GM23338 (cell line): ENCODE data around the gene ISOC2. TPM values are rescaled to one million over a fixed set of nuclear protein-coding genes. Genes with fewer than 3 reads are reported as not detected.

Experiments used
- ATAC-seq: fragments of 200-7000 bp; cut with Tn5 transposase; 3 replicates; pipeline ENCODE4 v1.9.1; 2020
- DNase-seq: peaks from one replicate; pipeline ENCODE4 v3.0.0-alpha.2; 2015; ENCODE audit warnings: low spot score
- H2AFZ ChIP-seq: fragments of 200-600 bp; sonication (generic); 2 replicates; pipeline ENCODE4 v1.8.0; 2016; ENCODE audit warnings: antibody characterized with exemption, mild to moderate bottlenecking, moderate library complexity
- H3F3A ChIP-seq: fragments of 200-600 bp; sonication (generic); replicated peaks from 2 replicates; pipeline ENCODE4 v1.8.0; 2017; ENCODE audit warnings: antibody characterized with exemption, mixed run types, low read depth
- H3K27ac ChIP-seq: fragments of 200-600 bp; sonication (generic); 2 replicates; pipeline ENCODE4 v1.6.1; 2016; ENCODE audit warnings: low read depth
- H3K27me3 ChIP-seq: fragments of 200-600 bp; sonication (generic); 2 replicates; pipeline ENCODE4 v1.8.0; 2016; ENCODE audit warnings: mild to moderate bottlenecking, mixed run types, moderate library complexity; ENCODE audit not compliant: insufficient read depth
- H3K36me3 ChIP-seq: fragments of 200-600 bp; sonication (generic); 2 replicates; pipeline ENCODE4 v1.8.0; 2016; ENCODE audit warnings: mild to moderate bottlenecking; ENCODE audit not compliant: insufficient read depth
- H3K4me1 ChIP-seq: fragments of 200-600 bp; sonication (generic); 2 replicates; pipeline ENCODE4 v1.8.0; 2016; ENCODE audit warnings: mild to moderate bottlenecking, moderate library complexity; ENCODE audit not compliant: insufficient read depth
- H3K4me2 ChIP-seq: fragments of 200-600 bp; sonication (generic); 2 replicates; pipeline ENCODE4 v1.7.1; 2017; ENCODE audit warnings: mixed run types
- H3K4me3 ChIP-seq: fragments of 200-600 bp; sonication (generic); 2 replicates; pipeline ENCODE4 v1.6.1; 2016; ENCODE audit warnings: mixed run types
- H3K79me2 ChIP-seq: fragments of 200-600 bp; sonication (generic); replicated peaks from 2 replicates; pipeline ENCODE4 v1.8.0; 2017; ENCODE audit warnings: mild to moderate bottlenecking; ENCODE audit not compliant: insufficient read depth
- H3K9me2 ChIP-seq: fragments of 200-600 bp; sonication (generic); 2 replicates; pipeline ENCODE4 v1.8.0; 2017; ENCODE audit not compliant: insufficient read depth
- H4K20me1 ChIP-seq: fragments of 200-600 bp; sonication (generic); replicated peaks from 2 replicates; pipeline ENCODE4 v1.8.0; 2017; ENCODE audit warnings: mild to moderate bottlenecking; ENCODE audit not compliant: insufficient read depth
- H3K27ac Mint-ChIP-seq: 2 replicates; pipeline ENCODE4 v1.8.0; 2020; ENCODE audit warnings: inconsistent platforms, mild to moderate bottlenecking, moderate library complexity, mixed read lengths
- H3K27me3 Mint-ChIP-seq: 3 replicates; pipeline ENCODE4 v1.8.0; 2022; ENCODE audit warnings: low read depth, mild to moderate bottlenecking, moderate library complexity, mixed read lengths, inconsistent platforms; ENCODE audit not compliant: insufficient read depth, poor library complexity
- H3K36me3 Mint-ChIP-seq: 3 replicates; pipeline ENCODE4 v1.8.0; 2021; ENCODE audit warnings: low read depth, mild to moderate bottlenecking, inconsistent platforms, moderate library complexity, mixed read lengths
- H3K4me1 Mint-ChIP-seq: 3 replicates; pipeline ENCODE4 v1.8.0; 2020; ENCODE audit warnings: mild to moderate bottlenecking, inconsistent platforms, mixed read lengths
- H3K4me3 Mint-ChIP-seq: 3 replicates; pipeline ENCODE4 v1.8.0; 2021; ENCODE audit warnings: moderate library complexity, mild to moderate bottlenecking, inconsistent platforms, mixed read lengths
- H3K9me3 Mint-ChIP-seq: 3 replicates; pipeline ENCODE4 v1.8.0; 2020; ENCODE audit warnings: moderate library complexity, mild to moderate bottlenecking, inconsistent platforms, mixed read lengths
- CREB1 ChIP-seq: fragments of 250-450 bp; sonication (Bioruptor Pico); IDR thresholded peaks from 2 replicates; pipeline ENCODE4 v1.5.0; 2020; ENCODE audit warnings: low read depth, mild to moderate bottlenecking, moderate library complexity
- EZH2 ChIP-seq: fragments of 200-600 bp; sonication (generic); IDR thresholded peaks from one replicate; pipeline ENCODE4 v1.8.0; 2017; ENCODE audit warnings: antibody characterized with exemption, mild to moderate bottlenecking, low read depth; ENCODE audit not compliant: unreplicated experiment
- EZH2phosphoT487 ChIP-seq: fragments of 200-600 bp; sonication (generic); IDR thresholded peaks from one replicate; pipeline ENCODE4 v1.8.1; 2018; ENCODE audit warnings: antibody characterized with exemption; ENCODE audit not compliant: unreplicated experiment
- JUNB ChIP-seq: IDR thresholded peaks from one replicate; pipeline ENCODE4 v1.6.1; 2016; ENCODE audit warnings: antibody characterized with exemption; ENCODE audit not compliant: unreplicated experiment
- NANOG ChIP-seq: IDR thresholded peaks from 2 replicates; pipeline ENCODE4 v1.6.1; 2016; ENCODE audit warnings: antibody characterized with exemption, borderline replicate concordance
- POLR2AphosphoS5 ChIP-seq: IDR thresholded peaks from 2 replicates; pipeline ENCODE4 v1.6.1; 2016; ENCODE audit warnings: antibody characterized with exemption, low read depth
- STAT1 ChIP-seq: IDR thresholded peaks from one replicate; pipeline ENCODE4 v1.6.1; 2016; ENCODE audit warnings: antibody characterized with exemption; ENCODE audit not compliant: unreplicated experiment
- ZNF114 ChIP-seq: fragments of 250-450 bp; sonication (Bioruptor Pico); IDR thresholded peaks from 2 replicates; pipeline ENCODE4 v1.5.0; 2020; ENCODE audit warnings: mild to moderate bottlenecking, moderate library complexity
- ZNF331 ChIP-seq: fragments of 250-450 bp; sonication (Bioruptor Pico); IDR thresholded peaks from 2 replicates; pipeline ENCODE4 v1.5.0; 2020; ENCODE audit warnings: low read depth, mild to moderate bottlenecking, moderate library complexity
- polyA plus RNA-seq: library from polyadenylated mRNA; unstranded; fragments of >200 nt; fragmentation: Nextera tagmentation; extraction: Ambion mirVana; gene quantifications from 2 replicates; pipeline ENCODE4 v1.2.1, GENCODE V29; 2016
- total RNA-seq: library from RNA; depleted of rRNA; stranded (reverse); fragments of >200 nt; shearing (Covaris generic); gene quantifications from 2 replicates; pipeline ENCODE4 v1.2.3, GENCODE V29; 2014
- TF ChIP-seq, protein P1 (sequence below): fragments of 250-450 bp; sonication (Bioruptor Pico); IDR thresholded peaks from 2 replicates; pipeline ENCODE4 v1.5.0; 2020; ENCODE audit warnings: mild to moderate bottlenecking, moderate library complexity
- TF ChIP-seq, protein P2 (sequence below), 2 experiments: fragments of 200-600 bp in 1 of 2; sonication (generic) in 1 of 2; conservative IDR thresholded peaks; 2 replicates each; pipeline versions ENCODE4 v1.5.1 to v1.6.1; 2016 to 2017; ENCODE audit warnings: antibody characterized with exemption in 2 of 2, low read depth in 2 of 2, mild to moderate bottlenecking in 2 of 2, moderate library complexity in 1 of 2
- TF ChIP-seq, protein P3 (sequence below): IDR thresholded peaks from 2 replicates; pipeline ENCODE4 v1.6.1; 2016; ENCODE audit warnings: antibody characterized with exemption
- TF ChIP-seq, protein P4 (sequence below): IDR thresholded peaks from one replicate; pipeline ENCODE4 v1.6.1; 2018; ENCODE audit warnings: antibody characterized with exemption; ENCODE audit not compliant: unreplicated experiment

Gene ISOC2
- total and polyA plus RNA-seq, 2 experiments from 2014 or later = 62.6 to 85.2 TPM

DNA sequence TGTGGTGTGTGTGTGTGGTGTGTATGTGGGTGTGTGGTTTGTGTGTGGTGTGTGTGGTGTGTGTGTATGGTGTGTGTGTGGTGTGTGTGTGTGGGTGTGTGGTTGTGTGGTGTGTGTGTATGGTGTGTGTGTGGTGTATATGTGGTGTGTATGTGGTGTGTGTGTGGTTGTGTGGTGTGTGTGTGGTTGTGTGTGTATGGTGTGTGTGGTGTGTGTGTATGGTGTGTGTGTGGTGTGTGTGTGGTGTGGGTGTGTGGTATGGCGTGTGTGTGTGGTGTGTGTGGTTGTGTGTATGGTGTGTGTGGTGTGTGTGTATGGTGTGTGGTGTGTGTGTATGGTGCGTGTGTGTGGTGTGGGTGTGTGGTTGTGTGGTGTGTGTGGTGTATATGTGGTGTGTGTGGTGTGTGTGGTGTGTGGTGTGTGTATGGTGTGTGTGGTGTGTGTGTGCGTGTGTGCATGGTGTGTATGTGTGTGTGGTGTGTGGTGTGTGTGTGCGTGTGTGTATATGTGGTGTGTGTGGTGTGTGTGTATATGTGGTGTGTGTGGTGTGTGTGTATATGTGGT is 27.0 kb downstream of the ISOC2 start:
- ATAC-seq = no peak
- no peak overlapping the region for H3K27ac Mint-ChIP-seq
- H3K27me3 Mint-ChIP-seq = peaks cover 25% of the 10 kb centered on the region

More for the DNA sequence above, 27.0 kb downstream of the ISOC2 start:
- TF ChIP-seq, protein P1, sequence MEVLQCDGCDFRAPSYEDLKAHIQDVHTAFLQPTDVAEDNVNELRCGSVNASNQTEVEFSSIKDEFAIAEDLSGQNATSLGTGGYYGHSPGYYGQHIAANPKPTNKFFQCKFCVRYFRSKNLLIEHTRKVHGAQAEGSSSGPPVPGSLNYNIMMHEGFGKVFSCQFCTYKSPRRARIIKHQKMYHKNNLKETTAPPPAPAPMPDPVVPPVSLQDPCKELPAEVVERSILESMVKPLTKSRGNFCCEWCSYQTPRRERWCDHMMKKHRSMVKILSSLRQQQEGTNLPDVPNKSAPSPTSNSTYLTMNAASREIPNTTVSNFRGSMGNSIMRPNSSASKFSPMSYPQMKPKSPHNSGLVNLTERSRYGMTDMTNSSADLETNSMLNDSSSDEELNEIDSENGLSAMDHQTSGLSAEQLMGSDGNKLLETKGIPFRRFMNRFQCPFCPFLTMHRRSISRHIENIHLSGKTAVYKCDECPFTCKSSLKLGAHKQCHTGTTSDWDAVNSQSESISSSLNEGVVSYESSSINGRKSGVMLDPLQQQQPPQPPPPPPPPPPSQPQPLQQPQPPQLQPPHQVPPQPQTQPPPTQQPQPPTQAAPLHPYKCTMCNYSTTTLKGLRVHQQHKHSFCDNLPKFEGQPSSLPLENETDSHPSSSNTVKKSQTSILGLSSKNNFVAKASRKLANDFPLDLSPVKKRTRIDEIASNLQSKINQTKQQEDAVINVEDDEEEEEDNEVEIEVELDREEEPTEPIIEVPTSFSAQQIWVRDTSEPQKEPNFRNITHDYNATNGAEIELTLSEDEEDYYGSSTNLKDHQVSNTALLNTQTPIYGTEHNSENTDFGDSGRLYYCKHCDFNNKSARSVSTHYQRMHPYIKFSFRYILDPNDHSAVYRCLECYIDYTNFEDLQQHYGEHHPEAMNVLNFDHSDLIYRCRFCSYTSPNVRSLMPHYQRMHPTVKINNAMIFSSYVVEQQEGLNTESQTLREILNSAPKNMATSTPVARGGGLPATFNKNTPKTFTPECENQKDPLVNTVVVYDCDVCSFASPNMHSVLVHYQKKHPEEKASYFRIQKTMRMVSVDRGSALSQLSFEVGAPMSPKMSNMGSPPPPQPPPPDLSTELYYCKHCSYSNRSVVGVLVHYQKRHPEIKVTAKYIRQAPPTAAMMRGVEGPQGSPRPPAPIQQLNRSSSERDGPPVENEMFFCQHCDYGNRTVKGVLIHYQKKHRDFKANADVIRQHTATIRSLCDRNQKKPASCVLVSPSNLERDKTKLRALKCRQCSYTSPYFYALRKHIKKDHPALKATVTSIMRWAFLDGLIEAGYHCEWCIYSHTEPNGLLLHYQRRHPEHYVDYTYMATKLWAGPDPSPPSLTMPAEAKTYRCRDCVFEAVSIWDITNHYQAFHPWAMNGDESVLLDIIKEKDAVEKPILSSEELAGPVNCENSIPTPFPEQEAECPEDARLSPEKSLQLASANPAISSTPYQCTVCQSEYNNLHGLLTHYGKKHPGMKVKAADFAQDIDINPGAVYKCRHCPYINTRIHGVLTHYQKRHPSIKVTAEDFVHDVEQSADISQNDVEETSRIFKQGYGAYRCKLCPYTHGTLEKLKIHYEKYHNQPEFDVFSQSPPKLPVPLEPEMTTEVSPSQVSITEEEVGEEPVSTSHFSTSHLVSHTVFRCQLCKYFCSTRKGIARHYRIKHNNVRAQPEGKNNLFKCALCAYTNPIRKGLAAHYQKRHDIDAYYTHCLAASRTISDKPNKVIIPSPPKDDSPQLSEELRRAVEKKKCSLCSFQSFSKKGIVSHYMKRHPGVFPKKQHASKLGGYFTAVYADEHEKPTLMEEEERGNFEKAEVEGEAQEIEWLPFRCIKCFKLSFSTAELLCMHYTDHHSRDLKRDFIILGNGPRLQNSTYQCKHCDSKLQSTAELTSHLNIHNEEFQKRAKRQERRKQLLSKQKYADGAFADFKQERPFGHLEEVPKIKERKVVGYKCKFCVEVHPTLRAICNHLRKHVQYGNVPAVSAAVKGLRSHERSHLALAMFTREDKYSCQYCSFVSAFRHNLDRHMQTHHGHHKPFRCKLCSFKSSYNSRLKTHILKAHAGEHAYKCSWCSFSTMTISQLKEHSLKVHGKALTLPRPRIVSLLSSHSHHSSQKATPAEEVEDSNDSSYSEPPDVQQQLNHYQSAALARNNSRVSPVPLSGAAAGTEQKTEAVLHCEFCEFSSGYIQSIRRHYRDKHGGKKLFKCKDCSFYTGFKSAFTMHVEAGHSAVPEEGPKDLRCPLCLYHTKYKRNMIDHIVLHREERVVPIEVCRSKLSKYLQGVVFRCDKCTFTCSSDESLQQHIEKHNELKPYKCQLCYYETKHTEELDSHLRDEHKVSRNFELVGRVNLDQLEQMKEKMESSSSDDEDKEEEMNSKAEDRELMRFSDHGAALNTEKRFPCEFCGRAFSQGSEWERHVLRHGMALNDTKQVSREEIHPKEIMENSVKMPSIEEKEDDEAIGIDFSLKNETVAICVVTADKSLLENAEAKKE = no peak
- TF ChIP-seq, protein P2, sequence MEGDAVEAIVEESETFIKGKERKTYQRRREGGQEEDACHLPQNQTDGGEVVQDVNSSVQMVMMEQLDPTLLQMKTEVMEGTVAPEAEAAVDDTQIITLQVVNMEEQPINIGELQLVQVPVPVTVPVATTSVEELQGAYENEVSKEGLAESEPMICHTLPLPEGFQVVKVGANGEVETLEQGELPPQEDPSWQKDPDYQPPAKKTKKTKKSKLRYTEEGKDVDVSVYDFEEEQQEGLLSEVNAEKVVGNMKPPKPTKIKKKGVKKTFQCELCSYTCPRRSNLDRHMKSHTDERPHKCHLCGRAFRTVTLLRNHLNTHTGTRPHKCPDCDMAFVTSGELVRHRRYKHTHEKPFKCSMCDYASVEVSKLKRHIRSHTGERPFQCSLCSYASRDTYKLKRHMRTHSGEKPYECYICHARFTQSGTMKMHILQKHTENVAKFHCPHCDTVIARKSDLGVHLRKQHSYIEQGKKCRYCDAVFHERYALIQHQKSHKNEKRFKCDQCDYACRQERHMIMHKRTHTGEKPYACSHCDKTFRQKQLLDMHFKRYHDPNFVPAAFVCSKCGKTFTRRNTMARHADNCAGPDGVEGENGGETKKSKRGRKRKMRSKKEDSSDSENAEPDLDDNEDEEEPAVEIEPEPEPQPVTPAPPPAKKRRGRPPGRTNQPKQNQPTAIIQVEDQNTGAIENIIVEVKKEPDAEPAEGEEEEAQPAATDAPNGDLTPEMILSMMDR (conservative IDR thresholded peaks at IDR 0.05; ENCODE audit: low read depth in 2 of 2) = no peak
- TF ChIP-seq EZH2phosphoT487 = no peak
- no peak for TF ChIP-seq ZNF114 (CRISPR knock-in tag)
- no peak for TF ChIP-seq ZNF331
- no peak for TF ChIP-seq CREB1 (CRISPR knock-in tag)
- no peak for TF ChIP-seq STAT1
- TF ChIP-seq, protein P3, sequence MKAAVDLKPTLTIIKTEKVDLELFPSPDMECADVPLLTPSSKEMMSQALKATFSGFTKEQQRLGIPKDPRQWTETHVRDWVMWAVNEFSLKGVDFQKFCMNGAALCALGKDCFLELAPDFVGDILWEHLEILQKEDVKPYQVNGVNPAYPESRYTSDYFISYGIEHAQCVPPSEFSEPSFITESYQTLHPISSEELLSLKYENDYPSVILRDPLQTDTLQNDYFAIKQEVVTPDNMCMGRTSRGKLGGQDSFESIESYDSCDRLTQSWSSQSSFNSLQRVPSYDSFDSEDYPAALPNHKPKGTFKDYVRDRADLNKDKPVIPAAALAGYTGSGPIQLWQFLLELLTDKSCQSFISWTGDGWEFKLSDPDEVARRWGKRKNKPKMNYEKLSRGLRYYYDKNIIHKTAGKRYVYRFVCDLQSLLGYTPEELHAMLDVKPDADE = no peak
- no peak for TF ChIP-seq JUNB
- TF ChIP-seq, protein P4, sequence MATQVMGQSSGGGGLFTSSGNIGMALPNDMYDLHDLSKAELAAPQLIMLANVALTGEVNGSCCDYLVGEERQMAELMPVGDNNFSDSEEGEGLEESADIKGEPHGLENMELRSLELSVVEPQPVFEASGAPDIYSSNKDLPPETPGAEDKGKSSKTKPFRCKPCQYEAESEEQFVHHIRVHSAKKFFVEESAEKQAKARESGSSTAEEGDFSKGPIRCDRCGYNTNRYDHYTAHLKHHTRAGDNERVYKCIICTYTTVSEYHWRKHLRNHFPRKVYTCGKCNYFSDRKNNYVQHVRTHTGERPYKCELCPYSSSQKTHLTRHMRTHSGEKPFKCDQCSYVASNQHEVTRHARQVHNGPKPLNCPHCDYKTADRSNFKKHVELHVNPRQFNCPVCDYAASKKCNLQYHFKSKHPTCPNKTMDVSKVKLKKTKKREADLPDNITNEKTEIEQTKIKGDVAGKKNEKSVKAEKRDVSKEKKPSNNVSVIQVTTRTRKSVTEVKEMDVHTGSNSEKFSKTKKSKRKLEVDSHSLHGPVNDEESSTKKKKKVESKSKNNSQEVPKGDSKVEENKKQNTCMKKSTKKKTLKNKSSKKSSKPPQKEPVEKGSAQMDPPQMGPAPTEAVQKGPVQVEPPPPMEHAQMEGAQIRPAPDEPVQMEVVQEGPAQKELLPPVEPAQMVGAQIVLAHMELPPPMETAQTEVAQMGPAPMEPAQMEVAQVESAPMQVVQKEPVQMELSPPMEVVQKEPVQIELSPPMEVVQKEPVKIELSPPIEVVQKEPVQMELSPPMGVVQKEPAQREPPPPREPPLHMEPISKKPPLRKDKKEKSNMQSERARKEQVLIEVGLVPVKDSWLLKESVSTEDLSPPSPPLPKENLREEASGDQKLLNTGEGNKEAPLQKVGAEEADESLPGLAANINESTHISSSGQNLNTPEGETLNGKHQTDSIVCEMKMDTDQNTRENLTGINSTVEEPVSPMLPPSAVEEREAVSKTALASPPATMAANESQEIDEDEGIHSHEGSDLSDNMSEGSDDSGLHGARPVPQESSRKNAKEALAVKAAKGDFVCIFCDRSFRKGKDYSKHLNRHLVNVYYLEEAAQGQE = no peak
- no peak for TF ChIP-seq POLR2AphosphoS5
- no peak for TF ChIP-seq EZH2
- TF ChIP-seq NANOG = no peak
- no peak overlapping the region for H3K4me3 Mint-ChIP-seq
- no peaks in the 10 kb centered on the region for H4K20me1 ChIP-seq
- no peaks in the 10 kb centered on the region for H3K36me3 Mint-ChIP-seq
- no peaks in the 10 kb centered on the region for H3K4me1 ChIP-seq
- peaks cover 3% of the 10 kb centered on the region for H3K4me1 Mint-ChIP-seq
- H3K27me3 ChIP-seq = peaks cover 29% of the 10 kb centered on the region
- no peak overlapping the region for H3K4me2 ChIP-seq
- no peaks in the 10 kb centered on the region for H3K9me2 ChIP-seq
- H3K4me3 ChIP-seq = no peak overlapping the region
- H3F3A ChIP-seq = no peaks in the 10 kb centered on the region; the same call in 1 of the 2 replicates
- no peak overlapping the region for H3K27ac ChIP-seq
- H3K79me2 ChIP-seq = no peaks in the 10 kb centered on the region
- H2AFZ ChIP-seq = no peak overlapping the region
- no peak for DNase-seq
- no peaks in the 10 kb centered on the region for H3K36me3 ChIP-seq
- peaks cover 12% of the 10 kb centered on the region for H3K9me3 Mint-ChIP-seq
